ENCODE measurements around the gene MCF2L2. TPM values are rescaled to one million over a fixed set of nuclear protein-coding genes. Genes with fewer than 3 reads are reported as not detected.

The MCF2L2 gene
- total RNA-seq, 4 donors from 2014 or later = 0.16 to 0.66 (median 0.26) TPM

GRCh38 chr3:183387797-183388196, 40.6 kb downstream of the MCF2L2 start:
- no peak for TF ChIP-seq CTCF (IDR thresholded peaks at IDR 0.05; ENCODE audit: low read depth)

- no peak for TF ChIP-seq CTCF (IDR thresholded peaks at IDR 0.05; ENCODE audit: low read depth)
Observed at GRCh38 chr3:183386651-183387050, 41.8 kb downstream of the MCF2L2 start.

- no peak for TF ChIP-seq CTCF (IDR thresholded peaks at IDR 0.05; ENCODE audit: low read depth)
Observed at GRCh38 chr3:183385698-183386613, 42.5 kb downstream of the MCF2L2 start.

GRCh38 chr3:183381673-183382072, 46.7 kb downstream of the MCF2L2 start:
- no peak for TF ChIP-seq CTCF (IDR thresholded peaks at IDR 0.05; ENCODE audit: low read depth)

- TF ChIP-seq CTCF (IDR thresholded peaks at IDR 0.05; ENCODE audit: low read depth) = no peak
Observed at GRCh38 chr3:183381179-183381578, 47.2 kb downstream of the MCF2L2 start.

GRCh38 chr3:183378951-183379350, 49.5 kb downstream of the MCF2L2 start:
- TF ChIP-seq CTCF (IDR thresholded peaks at IDR 0.05; ENCODE audit: low read depth) = no peak

GRCh38 chr3:183378545-183378944, 49.9 kb downstream of the MCF2L2 start:
- no peak for TF ChIP-seq CTCF (IDR thresholded peaks at IDR 0.05; ENCODE audit: low read depth)
